GM10266 (cell line): Measurements from ENCODE around the gene RNF213.

Source experiments
- DNase-seq: peaks from one replicate; pipeline ENCODE4 v3.0.0; 2012; ENCODE audit errors: extremely low spot score
- CTCF ChIP-seq: IDR thresholded peaks from 2 replicates; pipeline ENCODE4 v1.5.1; 2012; ENCODE audit warnings: mild to moderate bottlenecking, low read depth; ENCODE audit not compliant: control insufficient read depth, insufficient read depth; ENCODE audit errors: missing control alignments

The RNF213 gene

GRCh38 chr17:80431246-80432195 lies 170.9 kb downstream of the RNF213 start:
- no peak for TF ChIP-seq CTCF
- no peak for DNase-seq

GRCh38 chr17:80432350-80432955 lies 171.8 kb downstream of the RNF213 start:
- no peak for DNase-seq
- TF ChIP-seq CTCF: no peak

- TF ChIP-seq CTCF: no peak
- DNase-seq: no peak
Measured at GRCh38 chr17:80432961-80433550, 172.4 kb downstream of the RNF213 start.

GRCh38 chr17:80433916-80434666 lies 173.4 kb downstream of the RNF213 start:
- no peak for TF ChIP-seq CTCF
- DNase-seq: no peak

GRCh38 chr17:80437532-80437931 lies 176.9 kb downstream of the RNF213 start:
- TF ChIP-seq CTCF: no peak
- DNase-seq: no peak

- TF ChIP-seq CTCF: no peak
- DNase-seq: no peak
Measured at GRCh38 chr17:80438806-80439205, 178.2 kb downstream of the RNF213 start.
